ENCODE measurements around the gene NDUFAF3.
A peak's percentile ranks its signal among the peaks of the same experiment; 100 is the strongest.

NDUFAF3 gene

DNA sequence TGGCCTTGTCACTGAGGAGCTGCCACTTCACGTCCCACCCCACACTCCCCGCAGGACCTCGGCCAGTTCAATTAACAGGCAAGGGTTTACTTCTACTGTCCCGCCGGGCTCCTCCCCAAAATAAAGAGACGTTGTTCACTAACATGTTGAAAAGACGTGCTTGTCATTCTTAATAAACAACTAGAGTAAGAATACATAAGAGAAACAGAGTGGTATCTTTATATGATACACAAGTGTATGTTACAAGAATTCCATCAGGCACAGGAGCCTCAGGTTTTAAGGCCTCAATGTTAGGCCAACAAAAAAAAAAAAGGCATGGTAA lies 7.6 kb downstream of the NDUFAF3 start:
- DNase-seq, result no peak
- TF ChIP-seq POLR2A (IDR thresholded peaks at IDR 0.05; ENCODE audit: low read length) (peak; percentile 66), GATA1 (IDR thresholded peaks at IDR 0.05; ENCODE audit: low read depth, low read length) (no peak)

DNA sequence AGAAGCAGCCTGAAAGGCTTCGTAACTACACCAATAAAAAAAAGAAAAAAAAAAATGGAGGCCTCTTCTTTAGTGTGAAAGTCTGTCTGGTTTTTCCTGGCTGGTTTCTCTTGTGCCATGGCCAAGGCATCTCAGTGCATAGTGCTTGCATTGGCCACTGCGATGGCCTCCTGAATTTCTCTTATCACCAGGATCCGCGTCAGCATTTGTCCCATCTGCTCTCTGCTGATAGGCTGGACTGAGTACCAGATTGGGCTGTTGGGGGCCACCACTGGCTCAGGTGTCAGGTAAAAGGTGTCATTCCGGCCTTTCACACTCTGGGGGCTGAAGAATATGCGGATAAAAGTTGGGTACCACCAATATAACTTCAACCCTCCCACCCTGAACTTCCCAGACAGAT lies 8.4 kb downstream of the NDUFAF3 start:
- peak; percentile 76 to 83 for DNase-seq
- TF ChIP-seq POLR2A (IDR thresholded peaks at IDR 0.05; ENCODE audit: low read length) (no peak), GATA1 (IDR thresholded peaks at IDR 0.05; ENCODE audit: low read depth, low read length) (no peak)

DNA sequence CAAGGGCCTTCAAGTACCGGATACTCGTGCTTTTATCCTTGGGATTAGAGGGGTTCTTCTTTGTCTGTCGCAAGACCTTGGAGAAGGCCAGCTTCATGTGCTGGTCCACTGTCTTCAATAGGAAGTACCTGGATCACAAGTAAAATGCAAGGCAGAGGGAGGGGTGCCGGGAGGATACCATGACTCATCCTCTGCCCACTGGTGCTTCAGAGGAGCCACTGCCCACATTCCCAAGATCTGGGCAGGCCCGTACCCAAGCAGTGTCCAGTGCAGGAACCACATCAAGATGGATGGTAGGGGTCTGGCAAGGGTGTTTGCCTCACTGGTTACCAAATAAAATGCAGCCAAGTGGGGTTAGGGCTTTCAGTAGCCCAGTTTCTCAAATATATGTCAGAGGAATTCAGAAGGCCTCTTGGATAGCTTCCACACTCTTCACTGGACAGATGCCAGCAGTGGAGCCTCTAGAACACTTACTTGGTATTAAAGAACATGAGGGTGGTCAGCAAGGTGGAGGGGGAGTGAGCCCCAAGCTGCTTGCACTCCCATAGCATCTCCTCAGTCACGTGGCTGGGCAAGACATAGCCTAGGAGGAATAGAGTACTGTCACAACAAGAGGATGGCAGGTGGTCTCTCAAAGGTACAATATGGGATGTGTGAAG lies 10.9 kb downstream of the NDUFAF3 start:
- no peak for TF ChIP-seq GATA1 (IDR thresholded peaks at IDR 0.05; ENCODE audit: low read depth, low read length)
- TF ChIP-seq POLR2A (IDR thresholded peaks at IDR 0.05; ENCODE audit: low read length), result no peak
- no peak for DNase-seq

DNA sequence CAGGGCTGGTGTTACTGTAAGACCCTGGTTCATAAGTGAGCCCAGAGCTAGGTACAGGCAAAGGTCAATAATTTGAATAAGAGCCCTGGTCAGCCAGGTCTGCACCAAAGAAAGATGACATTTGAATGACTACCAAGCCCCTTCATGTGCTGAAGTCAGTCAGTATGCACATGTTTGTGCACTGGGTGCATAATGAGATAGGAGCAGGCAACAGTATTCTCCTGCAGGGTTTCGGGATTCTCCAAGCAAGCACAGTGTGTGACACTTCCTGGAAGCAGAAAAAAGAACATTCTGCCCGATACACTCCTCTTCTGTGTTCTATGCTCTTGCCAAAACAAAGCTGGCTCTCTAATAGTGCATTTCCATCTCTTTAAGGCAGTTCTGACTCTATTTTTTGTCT lies 12.7 kb downstream of the NDUFAF3 start:
- no peak for DNase-seq
- no peak for TF ChIP-seq GATA1 (IDR thresholded peaks at IDR 0.05; ENCODE audit: low read depth, low read length)
- TF ChIP-seq POLR2A (IDR thresholded peaks at IDR 0.05; ENCODE audit: low read length), result no peak

DNA sequence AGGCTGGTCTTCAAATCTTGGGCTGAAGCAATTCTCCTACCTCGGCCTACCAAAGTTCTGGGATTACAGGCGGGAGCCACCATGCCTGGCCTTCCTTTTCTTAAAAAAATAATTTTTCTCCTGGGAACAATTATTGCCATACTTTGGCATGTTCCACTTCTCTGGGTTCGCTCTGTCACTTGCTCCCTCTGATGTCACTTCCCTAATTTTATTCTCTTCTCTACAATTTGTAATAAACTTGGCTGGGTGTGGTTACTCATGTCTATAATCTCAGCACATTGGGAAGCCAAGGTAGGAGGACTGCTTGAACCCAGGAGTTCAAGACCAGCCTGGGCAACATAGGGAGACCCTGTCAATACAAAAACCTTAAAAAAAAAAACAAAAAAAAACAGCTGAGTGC lies 13.4 kb downstream of the NDUFAF3 start:
- TF ChIP-seq GATA1 (IDR thresholded peaks at IDR 0.05; ENCODE audit: low read depth, low read length) (no peak), POLR2A (IDR thresholded peaks at IDR 0.05; ENCODE audit: low read length) (no peak)
- DNase-seq, result no peak

DNA sequence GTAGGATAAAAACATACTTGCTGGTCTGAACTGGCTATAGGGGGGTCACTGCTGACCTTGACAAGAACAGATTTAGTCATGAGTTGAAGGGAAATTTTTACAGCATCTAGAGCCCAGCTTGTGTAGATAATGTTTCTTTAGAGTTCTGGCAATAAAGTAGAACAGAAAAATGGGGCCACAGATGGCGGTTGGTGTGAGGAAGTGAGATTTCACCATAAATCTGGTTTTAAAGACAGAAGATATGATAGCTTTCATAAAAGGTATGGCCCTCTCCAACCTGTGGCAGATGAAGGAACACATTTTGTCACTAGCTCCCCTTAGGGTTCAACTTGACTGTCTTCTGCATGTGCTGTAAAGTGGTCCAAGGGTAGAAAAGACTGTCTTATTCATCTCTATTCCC lies 31.6 kb downstream of the NDUFAF3 start:
- TF ChIP-seq POLR2A (IDR thresholded peaks at IDR 0.05; ENCODE audit: low read length) (no peak), GATA1 (IDR thresholded peaks at IDR 0.05; ENCODE audit: low read depth, low read length) (no peak)
- no peak for DNase-seq

DNA sequence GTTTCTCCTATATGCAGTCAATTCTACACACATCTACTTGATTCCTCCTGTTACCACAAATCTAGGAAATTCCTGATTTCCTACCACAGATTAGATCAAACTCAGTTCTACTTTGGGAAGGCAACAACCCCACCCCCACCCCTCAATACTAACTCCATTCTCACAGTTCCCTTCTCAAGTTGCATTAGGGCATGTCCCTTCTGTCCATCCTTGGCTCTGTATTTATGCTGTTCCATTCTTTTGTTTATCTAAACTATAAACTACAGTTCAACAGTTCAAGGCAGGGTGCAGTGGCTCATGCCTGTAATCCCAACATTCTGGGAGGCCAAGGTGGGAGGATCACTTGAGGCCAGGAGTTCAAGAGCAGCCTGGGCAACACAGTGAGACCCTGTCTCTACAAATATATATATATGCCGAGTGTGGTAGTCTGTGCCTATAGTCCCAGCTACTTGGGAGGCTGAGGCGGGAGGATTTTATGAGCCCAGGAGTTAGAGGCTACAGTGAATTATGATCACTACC lies 32.5 kb downstream of the NDUFAF3 start:
- DNase-seq, result no peak
- TF ChIP-seq POLR2A (IDR thresholded peaks at IDR 0.05; ENCODE audit: low read length), result no peak
- no peak for TF ChIP-seq GATA1 (IDR thresholded peaks at IDR 0.05; ENCODE audit: low read depth, low read length)

DNA sequence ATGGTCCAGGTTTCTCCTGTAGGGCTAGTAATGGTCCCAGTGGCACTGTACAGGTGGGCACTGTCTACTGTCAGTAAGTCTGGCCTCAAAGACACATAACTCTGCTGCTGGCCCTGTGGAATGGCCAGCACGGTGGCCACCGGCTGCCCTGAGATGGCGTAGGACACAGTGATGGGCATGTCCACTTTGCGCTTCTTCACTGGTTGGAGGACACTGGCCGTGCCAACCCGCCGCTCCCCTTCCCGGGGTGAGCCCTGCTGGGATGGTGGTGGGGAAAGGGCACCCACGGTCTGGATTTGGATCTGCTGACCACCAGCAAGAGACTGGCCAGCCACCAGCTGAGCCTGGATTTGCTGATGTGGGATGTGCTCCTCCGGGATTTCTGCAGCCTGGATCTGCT lies 35.3 kb downstream of the NDUFAF3 start:
- TF ChIP-seq GATA1 (IDR thresholded peaks at IDR 0.05; ENCODE audit: low read depth, low read length), result no peak
- TF ChIP-seq POLR2A (IDR thresholded peaks at IDR 0.05; ENCODE audit: low read length), result no peak

DNA sequence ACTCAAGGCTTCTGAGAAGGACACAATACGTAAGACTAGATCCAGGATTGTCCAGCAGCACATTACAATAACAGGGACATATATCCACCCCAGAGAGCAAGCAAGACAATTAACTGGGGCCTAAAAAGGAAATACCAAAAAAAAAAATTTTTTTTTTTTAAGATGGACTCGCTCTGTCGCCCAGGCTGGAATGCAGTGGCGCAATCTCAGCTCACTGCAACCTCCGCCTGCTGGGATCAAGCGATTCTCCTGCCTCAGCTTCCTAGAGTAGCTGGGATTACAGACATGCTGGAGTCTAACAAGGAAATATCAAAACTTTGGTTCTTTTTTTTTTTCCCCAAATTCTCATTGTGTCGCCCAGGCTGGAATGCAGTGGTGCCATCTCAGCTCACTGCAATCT lies 36.1 kb downstream of the NDUFAF3 start:
- TF ChIP-seq POLR2A (IDR thresholded peaks at IDR 0.05; ENCODE audit: low read length) (no peak), GATA1 (IDR thresholded peaks at IDR 0.05; ENCODE audit: low read depth, low read length) (no peak)
- no peak for DNase-seq

More for the DNA sequence above, 35.3 kb downstream of the NDUFAF3 start:
- no peak for DNase-seq
